CD14-positive monocyte (primary cell): ENCODE data around the gene AKAP14. TPM values are rescaled to one million over a fixed set of nuclear protein-coding genes. Genes with fewer than 3 reads are reported as not detected.

ENCODE experiments used
- DNase-seq, 3 donors: peaks; one replicate each; pipeline ENCODE4 v3.0.0-alpha.2; 2011 to 2022
- H2AFZ ChIP-seq: 2 replicates; pipeline ENCODE4 v1.6.0; 2012; ENCODE audit warnings: mild to moderate bottlenecking, low read depth, low read length, inconsistent platforms; ENCODE audit not compliant: insufficient read depth, poor library complexity, severe bottlenecking
- H3K27ac ChIP-seq, 2 donors: 1 replicate in 1 of 2; 2 replicates in 1 of 2; pipeline ENCODE4 v1.5.1; 2012 to 2013; ENCODE audit warnings: low read length in 2 of 2, control low read depth in 1 of 2, inconsistent platforms in 1 of 2, low read depth in 1 of 2, mild to moderate bottlenecking in 1 of 2
- H3K27me3 ChIP-seq, 2 donors: one replicate each; pipeline versions ENCODE4 v1.6.0 to v1.6.1; 2011 to 2013; ENCODE audit warnings: low read length in 2 of 2; ENCODE audit not compliant: control insufficient read depth in 2 of 2, insufficient read depth in 2 of 2
- H3K36me3 ChIP-seq, 2 donors: replicated peaks in 1 of 2; 1 replicate in 1 of 2; 2 replicates in 1 of 2; pipeline versions ENCODE4 v1.5.1 to v1.6.1; 2012 to 2013; ENCODE audit warnings: low read length in 2 of 2, control low read depth in 1 of 2, inconsistent platforms in 1 of 2, mild to moderate bottlenecking in 1 of 2; ENCODE audit not compliant: insufficient read depth in 2 of 2, control insufficient read depth in 1 of 2
- H3K4me1 ChIP-seq, 2 donors: 1 replicate in 1 of 2; 2 replicates in 1 of 2; pipeline versions ENCODE4 v1.5.1 to v1.6.1; 2012 to 2013; ENCODE audit warnings: low read length in 2 of 2, control low read depth in 1 of 2, inconsistent platforms in 1 of 2, mild to moderate bottlenecking in 1 of 2, moderate library complexity in 1 of 2; ENCODE audit not compliant: insufficient read depth in 2 of 2, control insufficient read depth in 1 of 2
- H3K4me2 ChIP-seq: replicated peaks from 2 replicates; pipeline ENCODE3; 2012; ENCODE audit warnings: low read length, moderate library complexity, mild to moderate bottlenecking; ENCODE audit not compliant: poor library complexity, severe bottlenecking; ENCODE audit errors: extremely low read depth
- H3K4me3 ChIP-seq, 3 experiments: fragments of 200-600 bp in 1 of 3; sonication (generic) in 1 of 3; replicated peaks in 1 of 3; 1 replicate in 2 of 3; 2 replicates in 1 of 3; pipeline ENCODE4 v1.5.1; 2011 to 2013; ENCODE audit warnings: low read length in 3 of 3, mild to moderate bottlenecking in 3 of 3, control low read depth in 2 of 3, low read depth in 2 of 3, inconsistent platforms in 1 of 3, moderate library complexity in 1 of 3
- H3K79me2 ChIP-seq: 2 replicates; pipeline ENCODE4 v1.6.0; 2012; ENCODE audit warnings: mild to moderate bottlenecking, control low read depth, inconsistent platforms, low read length, moderate library complexity; ENCODE audit not compliant: insufficient read depth
- H3K9ac ChIP-seq: 2 replicates; pipeline ENCODE4 v1.6.0; 2017; ENCODE audit warnings: low read length, mild to moderate bottlenecking; ENCODE audit not compliant: insufficient read depth, poor library complexity, severe bottlenecking
- H3K9me3 ChIP-seq, 2 donors: replicated peaks in 1 of 2; 1 replicate in 1 of 2; 2 replicates in 1 of 2; pipeline versions ENCODE4 v1.5.1 to v1.6.1; 2012 to 2013; ENCODE audit warnings: low read length in 2 of 2, control low read depth in 1 of 2; ENCODE audit not compliant: control insufficient read depth in 1 of 2, insufficient read depth in 1 of 2
- H4K20me1 ChIP-seq: 2 replicates; pipeline ENCODE4 v1.6.0; 2012; ENCODE audit warnings: mild to moderate bottlenecking, low read length, control low read depth, moderate library complexity; ENCODE audit not compliant: insufficient read depth
- H3K27ac Mint-ChIP-seq, 7 donors: one replicate each; pipeline ENCODE4 v1.8.0; 2020; ENCODE audit warnings: mild to moderate bottlenecking in 7 of 7, mixed read lengths in 7 of 7, moderate library complexity in 6 of 7, inconsistent platforms in 2 of 7
- H3K27me3 Mint-ChIP-seq, 3 donors: one replicate each; pipeline ENCODE4 v1.8.0; 2021 to 2022; ENCODE audit warnings: low read depth in 3 of 3, mild to moderate bottlenecking in 3 of 3, mixed read lengths in 3 of 3, moderate library complexity in 3 of 3, inconsistent platforms in 1 of 3
- H3K36me3 Mint-ChIP-seq, 2 donors: one replicate each; pipeline ENCODE4 v1.8.0; 2020; ENCODE audit warnings: mixed read lengths in 2 of 2, inconsistent platforms in 1 of 2, mild to moderate bottlenecking in 1 of 2
- H3K4me1 Mint-ChIP-seq: one replicate; pipeline ENCODE4 v1.8.0; 2020; ENCODE audit warnings: mild to moderate bottlenecking, mixed read lengths
- H3K4me3 Mint-ChIP-seq, 2 donors: one replicate each; pipeline ENCODE4 v1.8.0; 2020; ENCODE audit warnings: mild to moderate bottlenecking in 2 of 2, mixed read lengths in 2 of 2, moderate library complexity in 1 of 2
- H3K9me3 Mint-ChIP-seq, 7 donors: one replicate each; pipeline ENCODE4 v1.8.0; 2020 to 2022; ENCODE audit warnings: mixed read lengths in 7 of 7, mild to moderate bottlenecking in 6 of 7, moderate library complexity in 6 of 7, inconsistent platforms in 2 of 7
- WGBS: methylation state at CpG from one replicate; pipeline ENCODE4 v1.1.5; 2013; ENCODE audit warnings: missing lambda C conversion rate; ENCODE audit not compliant: insufficient coverage; 5-methylcytosine and 5-hydroxymethylcytosine counted together
- intact Hi-C, 2 donors: fragments of 100-400 bp; cut with micrococcal nuclease; formaldehyde crosslinking; loops; one replicate each; pipeline versions ENCODE4 v1.15.0 to v1.15.1; 2023
- polyA plus RNA-seq, 3 donors: library from polyadenylated mRNA; depleted of rRNA in 1 of 3; unstranded in 2 of 3; stranded (reverse) in 1 of 3; fragments of 300-500 nt in 2 of 3; fragments of >200 nt in 1 of 3; fragmentation: Illumina TruSeq in 2 of 3; gene quantifications; 1 replicate in 2 of 3; 2 replicates in 1 of 3; pipeline ENCODE4 v1.2.3, GENCODE V29; 2012 to 2021
- TF ChIP-seq, protein P1 (sequence below): fragments of 200-600 bp; IDR thresholded peaks from one replicate; pipeline ENCODE4 v1.8.0; 2022; ENCODE audit warnings: antibody characterized with exemption, mild to moderate bottlenecking

The AKAP14 gene
- polyA plus RNA-seq, 3 donors: not detected

- Mint-ChIP-seq H3K27me3 (peaks cover 0 to 7% (median 0%) of the 10 kb centered on the region in 3 donors), H3K4me3 (peak within 1 kb of the TSS; percentile 90 to 98), H3K9me3 (peaks cover 0 to 5% (median 2%) of the 10 kb centered on the region in 7 donors), H3K4me1 (peaks cover 19% of the 10 kb centered on the region), H3K36me3 (peaks cover 0 to 3% of the 10 kb centered on the region in 2 donors), H3K27ac (peak within 1 kb of the TSS; percentile 92 to 97 (median 95))
- TF ChIP-seq, protein P1, sequence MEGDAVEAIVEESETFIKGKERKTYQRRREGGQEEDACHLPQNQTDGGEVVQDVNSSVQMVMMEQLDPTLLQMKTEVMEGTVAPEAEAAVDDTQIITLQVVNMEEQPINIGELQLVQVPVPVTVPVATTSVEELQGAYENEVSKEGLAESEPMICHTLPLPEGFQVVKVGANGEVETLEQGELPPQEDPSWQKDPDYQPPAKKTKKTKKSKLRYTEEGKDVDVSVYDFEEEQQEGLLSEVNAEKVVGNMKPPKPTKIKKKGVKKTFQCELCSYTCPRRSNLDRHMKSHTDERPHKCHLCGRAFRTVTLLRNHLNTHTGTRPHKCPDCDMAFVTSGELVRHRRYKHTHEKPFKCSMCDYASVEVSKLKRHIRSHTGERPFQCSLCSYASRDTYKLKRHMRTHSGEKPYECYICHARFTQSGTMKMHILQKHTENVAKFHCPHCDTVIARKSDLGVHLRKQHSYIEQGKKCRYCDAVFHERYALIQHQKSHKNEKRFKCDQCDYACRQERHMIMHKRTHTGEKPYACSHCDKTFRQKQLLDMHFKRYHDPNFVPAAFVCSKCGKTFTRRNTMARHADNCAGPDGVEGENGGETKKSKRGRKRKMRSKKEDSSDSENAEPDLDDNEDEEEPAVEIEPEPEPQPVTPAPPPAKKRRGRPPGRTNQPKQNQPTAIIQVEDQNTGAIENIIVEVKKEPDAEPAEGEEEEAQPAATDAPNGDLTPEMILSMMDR: no peak
- peak within 1 kb of the TSS; percentile 87 to 95 for H3K27ac ChIP-seq
- no peaks in the 10 kb centered on the region for H3K36me3 ChIP-seq
- H2AFZ ChIP-seq: peak within 1 kb of the TSS; percentile 82
- intact Hi-C loops: loop anchor here in 1 of 2 donors (10.0 kb wide), 1 partner anchor 479 kb away; the partner anchor contains the start of gene SLC25A5
- under 1% methylated on average over 46 of the region's 59 CpGs for WGBS
- peaks cover 16 to 18% of the 10 kb centered on the region in 2 donors for H3K4me1 ChIP-seq
- DNase-seq: peak; percentile 85 to 91 (median 88)
- H3K79me2 ChIP-seq: peaks cover 20% of the 10 kb centered on the region
- H4K20me1 ChIP-seq: no peaks in the 10 kb centered on the region
- peak within 1 kb of the TSS; percentile 73 to 87 (median 79) for H3K4me3 ChIP-seq
- no peaks in the 10 kb centered on the region for H3K27me3 ChIP-seq
- peak within 1 kb of the TSS; percentile 77 for H3K9ac ChIP-seq
- H3K4me2 ChIP-seq: peak within 1 kb of the TSS; percentile 73
- no peaks in the 10 kb centered on the region for H3K9me3 ChIP-seq
These were observed 47.7 kb downstream of the AKAP14 start, which contains the start of gene NKAP for GRCh38 chrX:119943185-119943988. Gene NKAP, minus strand, starts transcription at chrX:119943751. Its CDS starts 146 bp downstream, at chrX:119943605.

DNA sequence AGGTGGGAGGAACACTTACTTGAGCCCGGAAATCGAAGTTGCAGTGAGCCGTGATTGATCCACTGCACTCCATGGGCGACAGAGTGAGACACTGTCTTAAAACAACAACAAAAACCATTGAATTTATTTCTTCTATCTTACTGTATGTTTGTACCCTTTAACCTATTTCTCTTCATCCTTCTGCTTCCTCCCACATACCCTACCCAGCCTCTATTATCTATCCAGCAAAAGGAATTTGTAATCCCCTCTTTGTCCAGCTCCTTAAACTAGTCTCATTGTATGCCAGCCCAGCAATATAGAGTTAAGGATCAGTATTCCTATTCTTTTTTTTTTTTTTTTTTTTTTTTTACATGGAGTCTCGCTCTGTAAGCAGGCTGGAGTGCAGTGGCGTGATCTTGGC, 49.8 kb downstream of the AKAP14 start:
- Histone ChIP-seq H3K27me3 (no peaks in the 10 kb centered on the region), H3K4me1 (peaks cover 27 to 30% of the 10 kb centered on the region in 2 donors), H3K4me2 (no peak overlapping the region), H3K27ac (no peak overlapping the region), H4K20me1 (no peaks in the 10 kb centered on the region), H3K4me3 (no peak overlapping the region), H2AFZ (no peak overlapping the region), H3K36me3 (no peaks in the 10 kb centered on the region), H3K9ac (no peak overlapping the region), H3K79me2 (peaks cover 17% of the 10 kb centered on the region), H3K9me3 (no peaks in the 10 kb centered on the region)
- WGBS: no CpG with 5 or more reads among the region's 6 CpGs
- TF ChIP-seq, protein P1: no peak
- Mint-ChIP-seq H3K27me3 (peaks cover 0 to 5% (median 0%) of the 10 kb centered on the region in 3 donors), H3K36me3 (peaks cover 0 to 3% of the 10 kb centered on the region in 2 donors), H3K27ac (no peak overlapping the region), H3K4me3 (no peak overlapping the region), H3K9me3 (peaks cover 0 to 5% (median 2%) of the 10 kb centered on the region in 7 donors), H3K4me1 (peaks cover 32% of the 10 kb centered on the region)
- DNase-seq: no peak
- intact Hi-C loops: loop anchor here in 1 of 2 donors (10.0 kb wide), 1 partner anchor 481 kb away; the partner anchor contains the start of gene SLC25A5
